ENCODE measurements around the gene SUSD4. TPM values are rescaled to one million over a fixed set of nuclear protein-coding genes. Genes with fewer than 3 reads are reported as not detected.

Gene SUSD4
- total RNA-seq, 3 donors from 2014 or later = 0.43 to 0.79 (median 0.77) TPM

GRCh38 chr1:223339861-223340260, 24.1 kb downstream of the SUSD4 start:
- no peaks in the 10 kb centered on the region for H3K9me3 ChIP-seq
- DNase-seq = no peak
- no peak for TF ChIP-seq CTCF (IDR thresholded peaks at IDR 0.05)
- no peak overlapping the region for H3K4me3 ChIP-seq
- H3K4me1 ChIP-seq (ENCODE audit: low read depth) = no peaks in the 10 kb centered on the region
- no peaks in the 10 kb centered on the region for H3K36me3 ChIP-seq (ENCODE audit: low read depth)
- ATAC-seq = no peak
- intact Hi-C loops (cut with DNase I, micrococcal nuclease) = no loop called here

- intact Hi-C loops (cut with DNase I, micrococcal nuclease) = no loop called here
- TF ChIP-seq CTCF (IDR thresholded peaks at IDR 0.05) = no peak
- Histone ChIP-seq H3K9me3 (no peaks in the 10 kb centered on the region), H3K4me3 (no peak overlapping the region), H3K36me3 (ENCODE audit: low read depth) (no peaks in the 10 kb centered on the region), H3K4me1 (ENCODE audit: low read depth) (no peaks in the 10 kb centered on the region)
- no peak for ATAC-seq
- DNase-seq = no peak
Observed at GRCh38 chr1:223338811-223339746, 24.9 kb downstream of the SUSD4 start.

- no peaks in the 10 kb centered on the region for H3K36me3 ChIP-seq (ENCODE audit: low read depth)
- DNase-seq = no peak
- intact Hi-C loops (cut with DNase I, micrococcal nuclease) = no loop called here
- TF ChIP-seq CTCF (IDR thresholded peaks at IDR 0.05) = no peak
- H3K4me3 ChIP-seq = no peak overlapping the region
- no peaks in the 10 kb centered on the region for H3K9me3 ChIP-seq
- ATAC-seq = no peak
- H3K4me1 ChIP-seq (ENCODE audit: low read depth) = no peaks in the 10 kb centered on the region
Observed at GRCh38 chr1:223337174-223337869, 26.7 kb downstream of the SUSD4 start.

- DNase-seq = no peak
- intact Hi-C loops (cut with DNase I, micrococcal nuclease) = no loop called here
- no peak for ATAC-seq
- no peak for TF ChIP-seq CTCF (IDR thresholded peaks at IDR 0.05)
- no peaks in the 10 kb centered on the region for H3K9me3 ChIP-seq
- no peak overlapping the region for H3K4me3 ChIP-seq
- no peaks in the 10 kb centered on the region for H3K36me3 ChIP-seq (ENCODE audit: low read depth)
- H3K4me1 ChIP-seq (ENCODE audit: low read depth) = no peaks in the 10 kb centered on the region
Observed at GRCh38 chr1:223334156-223334555, 29.8 kb downstream of the SUSD4 start.

- H3K36me3 ChIP-seq (ENCODE audit: low read depth) = no peaks in the 10 kb centered on the region
- TF ChIP-seq CTCF (IDR thresholded peaks at IDR 0.05) = no peak
- no peaks in the 10 kb centered on the region for H3K9me3 ChIP-seq
- H3K4me1 ChIP-seq (ENCODE audit: low read depth) = no peaks in the 10 kb centered on the region
- intact Hi-C loops (cut with DNase I, micrococcal nuclease) = no loop called here
- no peak for ATAC-seq
- DNase-seq = no peak
- H3K4me3 ChIP-seq = no peak overlapping the region
Observed at GRCh38 chr1:223332997-223333396, 31.0 kb downstream of the SUSD4 start.
